SK-N-MC (cell line): ENCODE data around the gene FAM221B.

Experiments
- EZH2 ChIP-seq: fragments of 200-600 bp; sonication (generic); IDR thresholded peaks from one replicate; pipeline ENCODE4 v1.6.1; 2017; ENCODE audit warnings: antibody characterized with exemption
- FOXP2 ChIP-seq: optimal IDR thresholded peaks from 2 replicates; pipeline ENCODE3; 2011; ENCODE audit warnings: mild to moderate bottlenecking, moderate library complexity; ENCODE audit not compliant: insufficient read depth; ENCODE audit errors: extremely low read length, control extremely low read depth
- POLR2AphosphoS5 ChIP-seq: IDR thresholded peaks from 2 replicates; pipeline ENCODE4 v1.6.1; 2012; ENCODE audit warnings: mild to moderate bottlenecking, low read depth, low read length, borderline replicate concordance

DNA sequence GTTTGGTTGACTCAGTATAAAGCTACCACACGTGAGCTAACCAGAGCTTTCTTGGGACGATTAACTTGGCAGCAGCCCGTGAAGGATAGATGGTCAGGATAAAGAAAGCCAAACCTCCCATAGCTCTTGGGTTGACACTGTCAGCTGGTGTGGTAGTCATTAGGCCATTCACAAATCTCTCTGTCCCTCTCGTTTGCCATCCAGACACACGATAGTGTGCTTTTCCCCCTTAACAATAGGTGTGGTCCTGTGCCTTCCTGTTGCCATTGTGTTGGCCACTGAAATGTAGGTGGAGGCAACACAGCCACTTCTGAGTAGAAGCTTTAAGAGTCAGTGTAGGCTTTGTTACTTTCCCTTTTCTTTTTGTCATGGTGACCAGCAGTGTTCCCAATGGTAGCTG, 29.9 kb upstream of the FAM221B start:
- TF ChIP-seq EZH2 (no peak), POLR2AphosphoS5 (no peak), FOXP2 (no peak)
